T-helper 2 cell treated with Interferon-gamma antibody and Interleukin-4, amounts not matched to agents 5 μg/mL and 100 μg/mL, for 36 hours (primary cell): ENCODE results near the gene TMEM74B.

Experiments used
- DNase-seq: peaks from one replicate; pipeline ENCODE4 v3.0.0; 2021; ENCODE audit warnings: low spot score
- H3K27ac Mint-ChIP-seq: one replicate; pipeline ENCODE4 v1.8.0; 2021; ENCODE audit warnings: mild to moderate bottlenecking, mixed read lengths
- H3K27me3 Mint-ChIP-seq: one replicate; pipeline ENCODE4 v1.8.0; 2021; ENCODE audit warnings: low read depth, mixed read lengths
- H3K36me3 Mint-ChIP-seq: one replicate; pipeline ENCODE4 v1.8.0; 2021; ENCODE audit warnings: low read depth, mixed read lengths
- H3K4me1 Mint-ChIP-seq: one replicate; pipeline ENCODE4 v1.8.0; 2021; ENCODE audit warnings: low read depth, mixed read lengths
- H3K4me3 Mint-ChIP-seq: one replicate; pipeline ENCODE4 v1.8.0; 2022; ENCODE audit warnings: mild to moderate bottlenecking, moderate library complexity, mixed read lengths
- H3K9me3 Mint-ChIP-seq: one replicate; pipeline ENCODE4 v1.8.0; 2021; ENCODE audit warnings: mixed read lengths

The TMEM74B gene

GRCh38 chr20:1197801-1198200, 13.0 kb upstream of the TMEM74B start:
- peaks cover 7% of the 10 kb centered on the region for H3K27me3 Mint-ChIP-seq
- H3K4me3 Mint-ChIP-seq: no peak overlapping the region
- H3K27ac Mint-ChIP-seq: no peak overlapping the region
- H3K36me3 Mint-ChIP-seq: no peaks in the 10 kb centered on the region
- DNase-seq: no peak
- no peaks in the 10 kb centered on the region for H3K9me3 Mint-ChIP-seq
- peaks cover 4% of the 10 kb centered on the region for H3K4me1 Mint-ChIP-seq

GRCh38 chr20:1196634-1197033, 11.9 kb upstream of the TMEM74B start:
- H3K36me3 Mint-ChIP-seq: no peaks in the 10 kb centered on the region
- H3K27ac Mint-ChIP-seq: no peak overlapping the region
- peaks cover 4% of the 10 kb centered on the region for H3K4me1 Mint-ChIP-seq
- no peak for DNase-seq
- H3K27me3 Mint-ChIP-seq: peaks cover 7% of the 10 kb centered on the region
- H3K9me3 Mint-ChIP-seq: no peaks in the 10 kb centered on the region
- H3K4me3 Mint-ChIP-seq: no peak overlapping the region

DNA sequence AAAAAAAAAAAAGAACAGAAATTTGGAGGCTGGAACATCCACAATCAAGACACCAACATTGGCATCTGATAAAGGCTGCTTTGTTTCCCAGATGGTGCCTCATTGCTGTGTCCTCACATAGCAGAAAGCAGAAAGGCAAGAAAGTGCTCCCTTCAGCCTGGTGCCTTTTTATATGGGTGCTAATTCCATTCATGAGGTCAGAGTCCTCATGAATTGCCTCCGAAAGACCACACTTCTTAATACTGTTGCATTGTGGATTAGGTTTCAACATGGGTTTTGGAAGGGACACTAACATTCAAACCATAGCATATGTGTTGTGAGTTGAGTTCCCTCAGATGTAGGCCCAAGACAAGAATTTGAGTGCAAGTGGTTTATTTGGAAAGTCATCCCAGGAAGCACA, 10.4 kb upstream of the TMEM74B start:
- Mint-ChIP-seq H3K9me3 (no peaks in the 10 kb centered on the region), H3K27ac (no peak overlapping the region), H3K27me3 (peaks cover 13% of the 10 kb centered on the region), H3K4me1 (peaks cover 3% of the 10 kb centered on the region), H3K36me3 (no peaks in the 10 kb centered on the region), H3K4me3 (no peak overlapping the region)
- DNase-seq: no peak

- no peaks in the 10 kb centered on the region for H3K9me3 Mint-ChIP-seq
- DNase-seq: no peak
- no peaks in the 10 kb centered on the region for H3K4me1 Mint-ChIP-seq
- peaks cover 22% of the 10 kb centered on the region for H3K27me3 Mint-ChIP-seq
- no peaks in the 10 kb centered on the region for H3K36me3 Mint-ChIP-seq
- no peak overlapping the region for H3K4me3 Mint-ChIP-seq
- no peak overlapping the region for H3K27ac Mint-ChIP-seq
Measured at GRCh38 chr20:1191299-1191698, 6.5 kb upstream of the TMEM74B start.

GRCh38 chr20:1190847-1191246, 6.1 kb upstream of the TMEM74B start:
- no peaks in the 10 kb centered on the region for H3K9me3 Mint-ChIP-seq
- H3K27ac Mint-ChIP-seq: no peak overlapping the region
- H3K4me3 Mint-ChIP-seq: no peak overlapping the region
- no peak for DNase-seq
- H3K27me3 Mint-ChIP-seq: peaks cover 24% of the 10 kb centered on the region
- peaks cover 3% of the 10 kb centered on the region for H3K4me1 Mint-ChIP-seq
- no peaks in the 10 kb centered on the region for H3K36me3 Mint-ChIP-seq

DNA sequence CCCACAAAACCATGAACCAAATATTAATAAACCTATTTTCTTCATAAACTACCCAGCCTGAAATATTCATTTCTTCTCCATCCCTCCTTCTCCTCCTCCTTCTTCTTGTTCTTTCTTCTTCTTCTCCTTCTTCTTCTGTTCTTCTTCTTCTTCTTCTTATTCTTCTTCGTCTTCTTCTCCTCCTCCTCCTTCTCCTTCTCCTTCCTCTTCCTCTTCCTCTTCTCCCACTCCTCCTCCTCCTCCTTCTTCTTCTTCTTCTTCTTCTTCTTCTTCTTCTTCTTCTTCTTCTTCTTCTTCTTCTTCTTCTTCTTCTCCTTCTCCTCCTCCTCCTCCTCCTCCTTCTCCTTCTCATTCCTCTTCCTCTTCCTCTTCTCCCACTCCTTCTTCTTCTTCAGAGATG, 5.0 kb upstream of the TMEM74B start:
- no peak for DNase-seq
- Mint-ChIP-seq H3K4me3 (no peak overlapping the region), H3K27ac (no peak overlapping the region), H3K4me1 (peaks cover 4% of the 10 kb centered on the region), H3K27me3 (peaks cover 23% of the 10 kb centered on the region), H3K9me3 (no peaks in the 10 kb centered on the region), H3K36me3 (no peaks in the 10 kb centered on the region)

- Mint-ChIP-seq H3K4me3 (no peak overlapping the region), H3K27ac (no peak overlapping the region), H3K4me1 (peaks cover 6% of the 10 kb centered on the region), H3K27me3 (peaks cover 37% of the 10 kb centered on the region), H3K9me3 (no peaks in the 10 kb centered on the region), H3K36me3 (peaks cover 2% of the 10 kb centered on the region)
- DNase-seq: no peak
Measured at GRCh38 chr20:1188347-1188746, 3.6 kb upstream of the TMEM74B start.

DNA sequence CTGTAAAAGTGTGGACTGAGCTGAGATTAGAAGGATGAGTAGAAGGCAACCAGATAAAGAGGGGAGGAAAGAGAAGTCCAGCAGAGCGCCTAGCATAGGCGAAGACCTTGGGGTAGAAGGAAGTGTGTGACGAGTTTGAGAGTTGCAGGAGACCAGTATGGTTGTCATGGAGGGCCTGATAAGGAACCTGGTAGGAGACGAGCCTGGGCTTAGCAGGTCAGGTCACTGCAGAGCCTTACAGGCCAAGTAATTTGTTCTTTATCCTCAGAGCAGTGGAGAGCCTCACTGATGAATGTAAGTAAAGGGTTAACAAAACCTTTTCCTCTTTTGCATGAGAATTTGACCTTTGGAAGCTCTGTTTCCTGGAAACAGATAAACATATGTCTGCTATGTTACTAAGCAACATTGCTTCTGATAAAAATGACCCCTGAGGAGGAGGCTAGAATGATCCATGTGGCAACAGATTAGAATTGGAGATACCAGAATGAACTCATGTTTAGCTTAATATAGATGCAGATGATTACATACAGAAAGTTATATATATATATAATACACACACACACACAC, 2.9 kb upstream of the TMEM74B start:
- H3K4me3 Mint-ChIP-seq: no peak overlapping the region
- H3K27me3 Mint-ChIP-seq: peaks cover 37% of the 10 kb centered on the region
- H3K27ac Mint-ChIP-seq: no peak overlapping the region
- H3K36me3 Mint-ChIP-seq: peaks cover 2% of the 10 kb centered on the region
- no peak for DNase-seq
- no peaks in the 10 kb centered on the region for H3K9me3 Mint-ChIP-seq
- peaks cover 6% of the 10 kb centered on the region for H3K4me1 Mint-ChIP-seq

DNA sequence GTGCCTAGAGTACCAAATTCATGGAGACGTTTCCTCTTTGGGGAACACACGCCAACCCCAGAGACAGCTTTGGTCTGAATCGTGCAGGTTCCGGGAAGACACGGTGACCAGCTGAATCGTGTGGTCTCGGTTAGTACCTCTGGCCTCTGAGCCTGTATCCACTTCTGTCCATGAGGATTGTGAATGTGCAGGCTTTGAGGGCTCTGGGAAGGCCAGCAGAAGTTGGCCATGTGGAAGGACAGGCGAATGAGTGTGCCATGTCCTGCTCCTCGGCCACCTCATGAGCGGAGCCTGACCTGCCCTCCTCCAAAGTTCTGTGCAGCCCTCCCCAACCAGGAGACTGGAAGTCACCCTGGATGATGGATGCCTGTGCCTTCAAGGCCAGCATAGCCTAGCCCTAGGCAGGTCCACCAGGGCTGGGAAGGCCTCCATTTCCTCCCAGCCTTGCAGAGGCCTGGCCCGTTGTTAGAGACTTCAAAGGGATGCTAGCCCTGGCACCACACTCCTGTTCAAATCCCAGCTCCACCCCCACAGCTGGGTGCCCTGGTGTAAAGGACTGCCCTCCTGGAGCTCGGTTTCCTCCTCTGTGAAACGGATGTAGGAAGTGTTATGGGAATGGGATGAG, 1.7 kb upstream of the TMEM74B start:
- peaks cover 2% of the 10 kb centered on the region for H3K36me3 Mint-ChIP-seq
- H3K27me3 Mint-ChIP-seq: peaks cover 41% of the 10 kb centered on the region
- H3K4me3 Mint-ChIP-seq: peak overlapping the region; percentile 61
- H3K9me3 Mint-ChIP-seq: no peaks in the 10 kb centered on the region
- peaks cover 6% of the 10 kb centered on the region for H3K4me1 Mint-ChIP-seq
- DNase-seq: no peak
- no peak overlapping the region for H3K27ac Mint-ChIP-seq

GRCh38 chr20:1185790-1186334, 1.1 kb upstream of the TMEM74B start:
- DNase-seq: peak; percentile 46

DNA sequence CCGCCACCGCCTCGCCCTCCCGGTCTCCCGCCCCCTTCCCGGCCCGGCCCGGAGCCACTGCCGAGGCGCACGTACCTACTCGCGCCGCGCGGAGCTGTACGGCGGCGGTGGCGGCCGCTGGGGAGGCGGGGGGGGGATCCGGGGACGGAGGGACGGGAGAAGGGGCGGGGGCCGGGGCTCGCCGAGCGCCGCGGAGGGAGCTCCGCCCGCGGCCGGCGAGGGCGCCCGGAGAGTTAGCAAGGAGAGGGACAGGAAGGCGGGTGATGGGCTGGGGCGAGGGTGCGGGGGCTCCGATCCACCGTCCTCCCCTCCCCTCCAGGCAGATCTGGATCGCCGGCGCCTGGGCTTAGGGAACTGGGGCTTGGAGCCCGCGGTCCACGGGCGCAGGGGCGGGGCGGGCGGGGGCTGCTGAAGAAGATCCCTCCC, 548 bp upstream of the TMEM74B start:
- Mint-ChIP-seq H3K4me1 (peaks cover 6% of the 10 kb centered on the region), H3K9me3 (no peaks in the 10 kb centered on the region), H3K27me3 (peaks cover 36% of the 10 kb centered on the region), H3K27ac (no peak overlapping the region), H3K4me3 (no peak overlapping the region), H3K36me3 (peaks cover 2% of the 10 kb centered on the region)
- no peak for DNase-seq

More at GRCh38 chr20:1185790-1186334, 1.1 kb upstream of the TMEM74B start:
- H3K27ac Mint-ChIP-seq: no peak overlapping the region
- H3K27me3 Mint-ChIP-seq: peaks cover 40% of the 10 kb centered on the region
- peak overlapping the region; percentile 61 for H3K4me3 Mint-ChIP-seq
- no peaks in the 10 kb centered on the region for H3K9me3 Mint-ChIP-seq
- H3K36me3 Mint-ChIP-seq: peaks cover 2% of the 10 kb centered on the region
- peaks cover 6% of the 10 kb centered on the region for H3K4me1 Mint-ChIP-seq

- Mint-ChIP-seq H3K36me3 (peaks cover 2% of the 10 kb centered on the region), H3K27me3 (peaks cover 28% of the 10 kb centered on the region), H3K4me3 (peak overlapping the region; percentile 69), H3K4me1 (peaks cover 6% of the 10 kb centered on the region), H3K9me3 (no peaks in the 10 kb centered on the region), H3K27ac (no peak overlapping the region)
- no peak for DNase-seq
Measured at GRCh38 chr20:1184260-1184637, 532 bp downstream of the TMEM74B start.

DNA sequence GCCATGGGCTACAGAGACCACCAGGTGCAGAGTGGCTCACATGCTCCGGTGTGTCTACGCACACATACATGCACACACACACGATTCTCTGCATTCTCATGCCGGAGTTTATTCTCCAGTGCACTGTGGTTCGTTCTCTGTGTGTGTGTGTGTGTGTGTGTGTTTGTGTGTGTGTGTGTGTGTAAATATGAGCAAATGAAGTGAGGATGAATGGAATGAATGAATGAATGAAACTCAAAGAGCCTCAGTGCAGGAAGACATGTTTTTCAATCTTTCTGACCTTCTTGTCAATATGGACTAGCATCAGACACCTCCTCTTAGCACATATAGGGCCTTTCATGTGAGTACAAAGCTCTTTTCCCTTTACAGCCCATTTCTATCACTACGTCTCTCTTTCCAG, 1.6 kb downstream of the TMEM74B start:
- Mint-ChIP-seq H3K4me1 (peaks cover 6% of the 10 kb centered on the region), H3K27ac (no peak overlapping the region), H3K4me3 (no peak overlapping the region), H3K9me3 (no peaks in the 10 kb centered on the region), H3K27me3 (peaks cover 25% of the 10 kb centered on the region), H3K36me3 (peaks cover 2% of the 10 kb centered on the region)
- no peak for DNase-seq

DNA sequence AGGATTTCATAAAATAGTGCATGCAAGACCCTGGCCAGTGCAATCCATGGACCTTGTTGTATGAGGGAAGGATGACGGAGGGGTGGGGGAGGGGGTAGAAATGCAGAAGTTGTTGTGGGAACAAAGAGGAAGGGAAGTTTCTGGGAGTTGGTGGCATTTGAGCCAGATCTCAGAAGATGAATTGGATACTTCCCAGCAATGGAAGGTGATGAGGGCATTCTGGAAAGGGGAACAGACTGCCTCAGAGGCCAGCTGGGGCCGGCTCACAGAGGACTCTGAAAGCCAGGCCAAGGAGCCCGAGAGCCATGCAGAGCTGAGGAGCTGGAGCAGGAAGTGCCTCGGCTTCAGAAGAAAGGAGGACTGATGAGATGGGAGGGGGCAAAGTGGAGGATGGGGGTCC, 2.7 kb downstream of the TMEM74B start:
- Mint-ChIP-seq H3K4me1 (peaks cover 6% of the 10 kb centered on the region), H3K36me3 (peaks cover 2% of the 10 kb centered on the region), H3K4me3 (no peak overlapping the region), H3K27ac (no peak overlapping the region), H3K9me3 (no peaks in the 10 kb centered on the region), H3K27me3 (peaks cover 25% of the 10 kb centered on the region)
- no peak for DNase-seq

- H3K27ac Mint-ChIP-seq: no peak overlapping the region
- no peak overlapping the region for H3K4me3 Mint-ChIP-seq
- peaks cover 23% of the 10 kb centered on the region for H3K27me3 Mint-ChIP-seq
- peaks cover 2% of the 10 kb centered on the region for H3K36me3 Mint-ChIP-seq
- peaks cover 4% of the 10 kb centered on the region for H3K4me1 Mint-ChIP-seq
- DNase-seq: no peak
- no peaks in the 10 kb centered on the region for H3K9me3 Mint-ChIP-seq
Measured at GRCh38 chr20:1180949-1181348, 3.8 kb downstream of the TMEM74B start.
